Activated CD8-positive, alpha-beta memory T cell treated with anti-CD3 and anti-CD28 coated beads for 48 hours (primary cell): ENCODE measurements around the gene PRIMA1.

ENCODE experiments used
- DNase-seq, 3 experiments: peaks; one replicate each; pipeline ENCODE4 v3.0.0-alpha.2; 2020; ENCODE audit warnings: low read depth in 2 of 3, low spot score in 2 of 3

The PRIMA1 gene

DNA sequence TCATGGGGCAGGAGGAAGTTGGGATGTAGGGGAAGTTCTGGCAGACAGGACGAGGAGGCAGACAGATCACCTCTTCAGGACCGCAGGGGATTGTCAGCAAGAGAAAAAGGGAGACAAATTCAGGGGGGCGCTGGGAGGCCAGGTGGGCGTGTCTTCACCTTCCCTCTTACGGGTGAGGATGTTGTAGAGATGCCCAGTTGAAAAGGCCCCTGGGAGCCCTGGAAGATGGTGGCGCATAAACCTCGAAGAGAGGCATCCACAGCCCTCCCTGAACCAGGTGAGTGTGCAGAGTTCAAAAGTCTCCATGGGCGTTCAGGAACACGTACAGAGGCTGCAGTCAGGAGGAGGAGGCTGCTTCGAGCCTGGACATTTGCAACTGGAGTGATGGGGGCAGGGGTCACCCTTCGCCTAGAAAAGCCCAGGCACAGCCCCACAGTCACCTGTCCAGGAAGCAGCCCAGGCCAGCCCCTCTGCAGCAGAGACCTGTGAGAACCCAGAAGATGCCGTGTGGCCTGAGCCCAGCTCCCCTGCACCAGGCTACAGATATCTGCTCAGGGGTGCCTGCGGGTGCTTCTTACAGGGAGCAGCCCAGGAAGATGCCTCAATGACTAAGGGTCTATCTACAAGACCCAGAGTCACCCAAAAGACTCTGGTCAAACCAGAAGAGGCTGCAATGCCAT, 74.4 kb downstream of the PRIMA1 start:
- DNase-seq = no peak

DNA sequence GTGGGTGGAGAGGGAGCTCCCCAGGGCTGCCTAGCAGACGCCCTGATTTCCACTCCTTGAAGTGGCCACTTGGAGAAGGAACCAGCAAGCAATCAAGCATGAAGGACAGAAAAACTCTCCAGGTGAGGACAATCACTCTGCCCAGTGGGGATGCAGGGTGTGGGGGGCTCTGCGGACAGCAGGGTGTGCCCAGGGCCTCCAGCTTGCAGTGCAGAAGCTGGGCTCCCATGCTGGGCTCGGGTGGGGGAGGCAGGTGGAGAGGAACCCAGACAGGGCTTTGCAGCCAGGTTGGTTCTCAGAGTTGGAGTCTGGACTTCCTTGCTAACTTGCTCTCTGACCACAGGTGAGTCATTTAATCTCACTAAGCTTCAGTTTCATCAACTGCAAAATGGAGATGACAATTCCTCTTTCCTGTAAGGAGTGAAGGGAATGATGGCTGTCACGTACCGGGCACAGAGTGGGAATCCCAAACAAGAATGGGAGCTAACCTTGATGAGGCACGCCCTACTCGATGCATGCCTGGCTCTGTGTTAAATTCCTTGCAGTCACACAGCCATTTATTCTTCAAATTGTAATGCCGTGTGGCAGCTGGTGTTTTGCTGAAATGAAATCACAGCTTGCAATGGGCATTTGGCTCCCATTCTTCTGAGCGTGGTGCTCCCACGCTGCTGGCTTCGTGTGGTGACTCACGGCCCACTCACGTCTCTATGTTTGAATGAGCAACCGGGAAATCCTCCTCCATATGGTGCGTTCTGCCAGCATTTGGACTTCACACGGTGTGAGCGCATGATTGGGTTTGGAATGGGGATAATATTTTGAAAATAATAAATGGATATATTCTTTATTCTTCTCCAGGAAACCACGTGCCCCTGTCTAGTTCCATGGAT, 75.2 kb downstream of the PRIMA1 start:
- no peak for DNase-seq

DNA sequence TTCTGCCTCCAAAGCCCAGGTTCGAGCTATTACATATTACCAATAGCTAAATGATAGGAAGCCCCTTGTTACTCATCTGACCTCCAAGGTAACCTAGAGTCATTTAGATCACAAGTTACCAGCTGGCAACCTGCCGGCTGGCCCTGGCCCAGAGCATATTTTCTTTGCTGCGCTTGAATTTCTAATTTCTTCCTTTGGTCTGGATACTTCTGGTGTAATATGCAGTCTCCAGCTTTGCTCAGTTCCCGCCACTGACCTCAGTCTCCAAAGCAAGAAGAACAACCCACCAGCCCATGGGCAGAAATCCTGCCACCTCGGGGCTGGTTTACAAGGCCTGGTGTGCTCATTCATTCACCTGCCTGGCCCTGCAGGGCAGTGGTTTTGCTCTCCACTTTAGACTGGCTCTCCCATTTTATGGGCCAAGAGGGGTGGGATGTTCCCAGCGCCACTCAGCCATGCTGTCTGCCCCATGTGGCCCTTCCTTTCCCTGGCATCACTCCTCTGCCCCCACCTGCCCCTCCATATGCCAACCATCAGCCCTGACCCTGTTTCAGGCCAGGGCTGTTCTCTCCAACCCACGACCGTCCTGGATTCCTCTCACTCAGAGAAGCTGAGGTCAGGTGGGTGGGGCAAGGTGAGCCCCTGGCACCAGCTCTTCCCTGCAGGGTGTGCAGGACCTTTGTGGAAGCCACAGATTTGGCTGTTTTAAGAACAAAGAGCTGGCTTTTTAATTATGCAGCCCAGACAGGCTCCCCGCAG, 76.0 kb downstream of the PRIMA1 start:
- DNase-seq = no peak

DNA sequence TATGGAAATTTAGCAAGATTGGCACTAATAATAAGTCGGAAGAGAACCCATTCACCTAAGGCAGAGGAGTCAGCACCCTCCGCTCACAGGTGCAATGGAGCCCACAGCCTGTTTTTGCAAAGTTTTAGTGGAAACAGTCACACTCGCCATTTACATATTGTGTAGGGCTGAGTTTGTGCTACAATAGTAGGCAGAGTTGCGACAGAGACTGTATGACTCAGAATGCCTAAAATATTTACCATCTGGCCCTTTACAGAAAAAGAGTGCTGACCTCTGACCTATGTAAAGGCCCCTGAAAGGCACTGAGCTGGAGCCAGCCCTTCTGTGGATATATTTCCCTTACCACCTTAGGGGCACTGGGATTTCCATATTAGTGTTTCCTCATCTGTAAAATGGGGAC, 79.0 kb downstream of the PRIMA1 start:
- no peak for DNase-seq

DNA sequence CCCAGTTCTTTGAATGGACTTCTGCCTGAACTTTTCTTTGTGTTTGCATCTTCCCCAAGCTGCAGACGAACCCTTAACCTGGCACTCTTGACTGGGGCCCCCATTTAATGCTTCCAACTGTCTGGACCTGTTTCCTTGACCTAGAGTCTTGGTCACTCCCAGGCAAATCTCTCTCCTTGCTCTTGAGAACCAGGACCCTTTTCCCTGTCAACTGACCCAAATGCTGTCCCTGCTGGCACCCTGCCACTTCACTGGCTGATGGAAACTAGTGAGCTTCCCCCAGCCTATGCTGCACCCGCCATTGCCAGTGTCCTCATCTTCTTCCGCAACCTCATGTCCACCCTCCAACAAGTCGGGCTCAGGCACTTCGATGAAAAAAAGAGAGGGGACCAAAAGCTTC, 79.5 kb downstream of the PRIMA1 start:
- no peak for DNase-seq

DNA sequence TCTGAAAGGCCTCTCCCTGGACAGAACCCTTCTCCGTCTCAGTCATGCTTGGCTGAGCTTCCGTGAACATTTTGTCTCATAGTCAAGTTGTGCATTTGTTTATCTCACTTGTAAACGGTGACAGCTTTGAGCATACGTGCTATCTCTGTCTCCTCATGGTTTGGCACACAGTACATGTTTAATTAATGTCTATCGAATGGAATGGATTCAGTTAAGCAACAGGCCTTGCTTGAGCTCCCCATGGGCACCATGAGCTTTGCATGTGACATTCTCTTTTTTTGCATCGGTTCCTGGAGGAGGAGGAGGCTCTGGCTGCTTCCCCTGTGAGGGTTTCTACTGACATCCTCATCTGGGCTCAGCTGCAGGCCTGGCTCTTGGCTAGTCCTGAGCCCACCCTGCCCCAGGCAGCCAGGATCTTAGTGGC, 80.0 kb downstream of the PRIMA1 start:
- no peak for DNase-seq

DNA sequence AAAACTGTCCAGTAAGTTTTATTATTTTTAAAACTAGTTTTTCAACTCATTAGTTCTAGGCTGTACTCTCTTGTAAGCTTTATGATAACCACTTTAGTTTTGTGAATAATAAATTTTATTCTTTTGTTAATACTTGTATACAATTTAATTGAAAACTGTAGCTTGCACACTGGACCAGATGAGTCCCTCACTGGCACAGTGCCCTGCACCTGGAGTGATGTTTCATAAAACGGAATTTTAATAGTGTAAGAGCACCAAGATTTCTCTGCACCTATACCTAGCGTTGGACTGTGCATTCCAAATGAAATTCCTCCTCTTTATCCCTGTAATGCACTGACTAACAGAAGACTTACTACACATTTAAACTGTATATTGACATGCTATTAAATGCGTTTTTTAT, 80.8 kb downstream of the PRIMA1 start:
- no peak for DNase-seq

DNA sequence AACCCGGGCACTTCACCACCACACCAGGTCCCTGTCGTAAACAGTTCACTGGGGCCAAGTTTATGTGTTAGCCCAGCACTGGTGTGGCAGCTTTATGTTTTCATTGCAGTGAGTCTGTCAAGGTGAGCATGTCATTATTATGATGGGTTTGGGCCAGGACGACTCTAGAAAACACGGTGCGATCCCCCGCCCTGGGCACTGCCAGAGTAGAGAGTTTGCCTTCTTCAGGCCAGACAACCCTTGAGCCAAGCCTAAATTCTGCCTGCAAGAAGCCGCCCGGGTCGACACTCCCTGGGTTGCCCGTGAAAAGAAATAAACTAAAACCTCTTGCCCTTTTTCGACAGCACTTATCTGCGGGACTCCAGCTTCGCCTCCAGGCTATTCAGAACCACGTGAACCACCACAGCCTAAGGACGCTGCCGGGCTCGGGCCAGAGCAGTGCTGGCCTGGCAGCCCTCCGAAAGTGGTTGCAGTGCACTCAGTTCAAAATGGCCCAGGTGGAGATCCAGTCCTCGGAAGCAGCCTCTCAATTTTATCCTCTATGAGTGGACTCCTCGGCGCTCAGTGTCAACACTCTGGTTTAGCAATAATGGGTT, 81.8 kb downstream of the PRIMA1 start:
- DNase-seq = no peak

DNA sequence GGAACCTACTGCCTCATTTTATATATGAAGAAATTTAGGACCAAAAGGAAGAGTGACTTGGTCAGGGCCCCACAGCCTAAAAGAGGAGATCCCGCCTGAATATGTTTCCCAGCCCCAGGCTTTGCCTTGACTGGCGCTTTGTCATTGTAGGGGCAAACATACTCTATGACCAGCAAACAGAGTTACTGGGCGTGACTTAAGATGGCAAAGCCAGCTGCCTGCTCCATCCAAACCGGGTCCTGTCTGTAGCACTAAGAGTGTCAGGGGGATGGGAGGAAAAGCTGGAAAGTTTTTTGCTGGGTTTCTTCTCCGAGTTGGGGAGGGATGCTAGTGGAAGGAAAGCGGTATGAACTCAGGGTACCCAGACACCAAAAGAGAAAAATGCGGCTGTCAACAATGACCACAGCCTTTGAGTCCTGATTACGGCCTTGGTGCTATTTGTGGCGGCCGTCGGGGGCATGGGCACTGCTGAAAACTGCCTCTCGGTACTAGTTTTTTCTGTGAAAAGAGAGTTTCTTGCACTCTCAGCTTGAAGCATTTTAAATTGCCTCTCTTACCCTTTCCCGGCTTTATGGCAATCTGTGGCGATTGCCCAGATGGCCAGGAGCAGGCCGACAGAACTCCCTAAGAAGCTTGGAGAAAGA, 82.7 kb downstream of the PRIMA1 start:
- no peak for DNase-seq

DNA sequence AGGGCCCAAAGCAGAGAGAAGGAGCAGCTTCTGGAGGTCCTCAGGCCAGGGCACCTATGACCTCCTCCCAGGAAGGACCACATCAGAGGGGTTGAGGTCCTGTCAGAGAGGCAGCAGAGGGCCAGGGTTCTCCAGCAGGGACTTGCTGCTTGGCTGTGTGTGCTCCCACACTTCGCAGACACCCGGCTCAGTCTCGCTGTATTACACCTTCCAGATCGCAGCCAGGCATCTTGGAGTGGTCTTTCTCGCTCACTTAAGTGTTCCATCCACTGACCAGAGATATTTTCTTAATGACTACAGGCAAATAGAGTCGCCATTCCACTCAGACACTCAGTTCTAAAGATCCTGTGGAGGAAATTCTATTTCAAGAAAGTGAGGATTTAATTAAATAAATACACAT, 84.3 kb downstream of the PRIMA1 start:
- no peak for DNase-seq

DNA sequence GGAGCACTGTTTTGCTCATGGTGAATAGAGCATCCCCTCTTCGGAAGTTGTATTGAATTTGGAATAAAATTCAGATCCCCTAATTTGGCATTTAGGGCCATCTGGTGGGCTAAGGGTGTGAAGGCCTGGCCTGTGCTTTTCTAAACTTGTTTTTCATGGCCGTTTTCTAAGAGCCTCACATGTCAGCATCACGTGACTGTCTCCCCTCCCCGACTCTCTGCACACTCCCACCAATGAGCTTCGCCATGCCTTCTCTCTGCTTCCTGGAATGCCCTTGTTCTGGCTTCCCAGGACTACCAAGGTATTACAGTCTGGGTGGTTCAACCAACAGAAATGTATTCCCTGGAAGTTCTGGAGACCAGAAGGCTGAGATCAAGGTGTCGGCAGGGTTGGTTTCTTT, 85.3 kb downstream of the PRIMA1 start:
- no peak for DNase-seq

DNA sequence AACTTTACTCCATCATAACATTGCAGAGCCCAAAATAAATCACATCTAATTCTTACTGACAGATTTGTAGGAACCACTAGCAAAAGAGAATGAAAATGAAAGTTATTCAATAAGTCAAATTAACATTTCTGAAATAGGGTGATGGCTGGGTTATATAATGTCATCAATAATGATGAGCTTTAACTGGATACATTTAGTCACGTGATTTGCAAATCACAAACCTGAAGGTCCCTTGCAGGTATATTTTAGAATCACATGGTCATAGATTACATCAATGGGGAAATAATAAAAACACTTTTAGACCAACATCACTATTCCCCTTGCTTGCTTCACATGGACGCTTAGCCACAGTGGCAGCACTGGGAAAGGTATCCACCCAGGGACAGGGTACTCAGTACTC, 86.7 kb downstream of the PRIMA1 start:
- no peak for DNase-seq

DNA sequence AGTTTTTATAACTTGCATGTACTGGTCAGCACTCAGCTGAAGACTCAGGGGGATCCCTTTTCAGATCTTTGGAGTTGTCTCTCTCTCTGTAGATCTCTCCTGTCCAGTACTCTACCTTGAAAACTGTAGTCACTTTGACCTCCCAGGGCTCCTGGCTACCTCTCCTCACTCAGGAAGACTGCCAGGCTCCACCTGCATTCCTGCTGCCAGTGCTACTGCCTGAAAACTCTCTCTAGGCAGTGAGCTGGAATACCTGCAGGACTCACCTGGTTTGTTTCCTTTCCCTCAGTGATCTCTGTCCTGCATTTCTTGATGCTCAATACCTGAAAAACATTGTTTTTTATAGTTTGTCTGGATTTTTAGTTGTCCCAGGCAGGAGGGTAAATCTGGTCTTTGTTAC, 87.4 kb downstream of the PRIMA1 start:
- DNase-seq = no peak

DNA sequence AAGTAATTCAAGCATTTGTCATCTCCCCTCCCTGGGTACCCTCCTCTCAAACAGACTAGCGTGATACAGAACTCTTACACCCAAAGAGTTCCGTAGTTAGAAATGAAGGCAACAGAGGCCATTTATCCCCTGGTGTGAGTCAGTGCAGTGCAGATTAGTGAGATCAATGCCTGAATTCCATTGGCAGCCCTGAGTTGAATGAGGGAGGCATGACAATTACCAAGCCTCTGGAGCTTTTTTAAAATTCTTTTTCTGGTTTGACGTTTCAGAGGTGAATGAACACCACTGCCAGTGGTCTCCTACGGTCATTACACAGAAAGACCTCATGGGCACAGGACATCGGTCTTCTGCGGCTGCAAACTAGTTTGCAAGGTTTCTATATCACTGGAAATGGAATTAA, 94.4 kb downstream of the PRIMA1 start:
- DNase-seq = no peak

DNA sequence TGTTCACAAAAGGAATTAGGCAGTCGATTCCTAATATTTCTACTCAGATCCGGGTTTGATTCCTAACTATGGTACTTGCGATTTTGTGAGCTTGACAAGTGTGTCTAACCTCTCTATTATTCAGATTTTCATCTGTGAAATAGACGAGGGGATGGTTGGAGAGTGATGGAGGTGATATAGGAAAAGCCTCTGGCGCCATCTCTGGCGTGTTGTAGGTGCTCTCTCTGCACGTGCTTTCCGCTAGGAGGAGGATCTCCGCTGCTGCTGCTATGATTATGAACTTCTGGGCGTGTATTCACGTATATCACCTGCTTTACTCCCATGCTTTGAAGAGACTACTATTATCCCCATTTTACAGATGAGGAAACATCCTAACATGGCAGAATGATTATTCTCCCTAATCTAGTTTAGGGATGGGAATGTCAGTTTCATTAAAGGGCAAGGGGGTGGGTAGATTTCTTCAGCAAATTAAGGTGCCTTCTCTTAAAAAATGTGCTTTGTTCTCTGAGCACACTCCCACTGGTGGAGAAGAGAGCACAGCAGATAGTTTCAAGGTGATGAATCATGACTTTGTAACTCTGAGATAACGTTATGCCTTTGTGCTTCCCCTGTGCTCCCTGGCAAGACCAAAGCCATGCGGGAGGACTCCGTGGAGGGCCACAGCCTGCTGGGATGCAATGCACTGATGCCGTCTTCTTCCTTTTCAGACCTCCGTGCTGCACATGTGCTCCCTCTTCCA, 97.1 kb downstream of the PRIMA1 start:
- no peak for DNase-seq

DNA sequence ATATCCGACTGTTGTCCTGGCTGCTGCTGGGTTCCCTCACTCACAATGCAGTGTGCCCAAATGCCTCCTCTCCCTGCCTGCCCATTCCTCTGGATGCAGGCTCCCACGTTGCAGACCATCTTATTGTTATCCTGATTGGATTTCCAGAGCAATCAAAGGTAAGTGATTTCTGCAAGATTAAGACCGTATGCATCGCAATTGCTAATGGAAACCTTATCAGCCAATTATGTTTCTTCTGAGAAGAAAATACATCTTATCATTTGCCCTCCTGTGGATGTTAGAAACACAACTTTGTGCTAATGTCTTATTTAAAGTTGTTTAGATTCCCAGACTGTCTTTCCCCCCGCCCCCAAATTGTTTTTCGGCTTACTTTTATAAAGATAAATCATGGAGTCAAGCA, 98.1 kb downstream of the PRIMA1 start:
- DNase-seq = no peak

DNA sequence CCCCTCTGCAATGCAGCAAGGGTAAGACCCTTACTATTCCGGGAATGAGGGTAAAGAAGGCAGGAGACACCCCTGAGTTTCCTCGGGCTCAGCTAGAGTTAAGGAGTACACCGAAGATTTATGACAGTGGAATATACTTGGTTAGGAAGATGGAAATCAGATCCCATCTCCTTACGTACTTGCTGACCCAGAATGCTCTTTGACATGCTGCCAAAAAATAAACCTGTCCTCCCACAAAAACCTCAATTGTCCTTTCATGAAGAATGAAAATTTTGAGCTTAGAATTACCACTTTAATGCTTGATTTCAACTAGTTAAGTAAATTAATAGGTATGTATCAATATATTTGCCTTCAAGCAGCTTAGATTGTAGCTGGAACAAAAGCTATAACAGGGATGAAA, 99.5 kb downstream of the PRIMA1 start:
- DNase-seq = no peak

DNA sequence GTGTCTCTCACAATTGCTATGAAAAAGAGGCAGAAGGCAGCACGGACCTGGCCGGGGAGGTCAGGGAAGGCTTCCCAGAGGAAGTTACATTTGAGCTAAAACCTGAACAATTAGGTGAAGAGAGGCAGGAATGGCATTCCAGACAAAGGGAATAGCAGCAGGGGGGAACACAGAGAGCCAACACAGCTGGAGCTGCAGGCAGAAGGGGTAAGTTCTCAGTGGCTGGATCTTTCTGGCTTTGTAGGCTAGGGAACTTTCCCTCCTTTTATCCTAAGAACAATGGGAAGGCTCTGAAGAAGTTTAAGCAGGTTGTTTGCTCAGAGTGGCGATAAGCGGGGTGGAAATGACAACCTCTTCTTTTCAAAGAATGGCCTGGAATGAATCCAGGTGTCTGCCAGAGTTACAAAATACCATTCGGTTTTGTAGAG, 100.0 kb downstream of the PRIMA1 start:
- DNase-seq = no peak

DNA sequence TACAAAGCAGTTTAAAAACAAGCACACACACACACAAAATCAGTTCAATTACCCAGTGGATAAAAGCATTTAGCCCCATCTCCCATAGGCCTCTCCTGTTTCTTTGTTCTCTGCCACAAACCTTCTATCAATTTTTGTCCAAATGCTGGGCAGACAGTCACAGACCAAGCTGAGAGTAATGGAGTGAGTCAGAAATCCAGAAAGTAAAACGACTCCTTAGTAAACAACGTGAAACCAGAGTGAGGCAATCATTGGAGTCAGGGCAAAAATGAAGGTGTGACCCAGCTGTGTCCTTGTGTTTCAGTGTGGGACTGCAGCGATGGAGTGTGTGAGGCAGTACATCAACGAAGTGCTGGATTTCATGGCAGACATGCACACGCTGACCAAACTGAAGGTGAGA, 102.0 kb downstream of the PRIMA1 start:
- no peak for DNase-seq

DNA sequence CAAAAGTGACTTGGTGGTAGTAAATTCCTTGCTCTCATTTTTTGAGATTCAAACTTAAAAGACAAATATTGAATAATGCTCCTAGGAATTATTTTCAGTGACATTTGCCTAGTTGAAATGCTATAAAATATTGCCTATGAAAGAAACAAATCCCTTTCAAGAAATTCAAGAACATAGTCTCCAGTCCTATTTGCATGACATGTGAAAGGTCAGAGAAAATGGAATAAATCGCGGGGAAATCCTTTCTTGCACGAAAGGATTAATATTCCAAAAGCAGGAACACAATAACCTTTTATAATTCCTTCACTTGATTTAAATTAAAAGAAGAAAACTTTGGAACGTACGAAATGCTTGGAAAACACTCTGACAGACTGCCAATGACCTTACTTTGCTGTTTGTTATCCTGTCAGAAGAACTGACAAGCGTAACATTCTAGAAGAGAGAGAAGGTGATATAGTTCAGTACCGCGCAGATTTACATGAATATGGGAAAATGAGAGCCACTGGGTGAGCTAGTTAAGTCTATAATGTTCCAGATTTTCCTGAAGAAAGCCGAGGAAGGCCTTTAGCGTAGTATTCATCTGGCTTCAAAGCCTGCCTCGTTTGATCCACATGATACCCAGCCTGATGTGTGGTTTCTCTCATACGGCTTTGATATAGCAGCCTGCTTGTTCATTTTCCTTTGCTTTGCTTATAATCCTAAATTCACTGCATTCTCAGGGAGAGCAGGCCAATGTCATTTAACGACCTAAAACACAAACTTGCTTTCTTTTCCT, 103.0 kb downstream of the PRIMA1 start:
- no peak for DNase-seq
